LHCN-M2 (cell line): ENCODE results near the gene ABL2. TPM values are rescaled to one million over a fixed set of nuclear protein-coding genes. Genes with fewer than 3 reads are reported as not detected.
"Not testable (repeated sequence)": the region's sequence is repeated elsewhere in the genome, so short reads cannot be mapped to it uniquely, and the experiment has no call there.

Experiments
- DNase-seq: peaks from one replicate; pipeline ENCODE4 v3.0.0-alpha.2; 2012; ENCODE audit warnings: low read depth
- total RNA-seq: library from RNA; depleted of rRNA; stranded (reverse); fragments of >200 nt; gene quantifications from 2 replicates; pipeline ENCODE4 v1.2.3, GENCODE V29; 2014

ABL2 gene
- total RNA-seq, 1 experiment from 2014 or later, result 61.8 TPM

DNA sequence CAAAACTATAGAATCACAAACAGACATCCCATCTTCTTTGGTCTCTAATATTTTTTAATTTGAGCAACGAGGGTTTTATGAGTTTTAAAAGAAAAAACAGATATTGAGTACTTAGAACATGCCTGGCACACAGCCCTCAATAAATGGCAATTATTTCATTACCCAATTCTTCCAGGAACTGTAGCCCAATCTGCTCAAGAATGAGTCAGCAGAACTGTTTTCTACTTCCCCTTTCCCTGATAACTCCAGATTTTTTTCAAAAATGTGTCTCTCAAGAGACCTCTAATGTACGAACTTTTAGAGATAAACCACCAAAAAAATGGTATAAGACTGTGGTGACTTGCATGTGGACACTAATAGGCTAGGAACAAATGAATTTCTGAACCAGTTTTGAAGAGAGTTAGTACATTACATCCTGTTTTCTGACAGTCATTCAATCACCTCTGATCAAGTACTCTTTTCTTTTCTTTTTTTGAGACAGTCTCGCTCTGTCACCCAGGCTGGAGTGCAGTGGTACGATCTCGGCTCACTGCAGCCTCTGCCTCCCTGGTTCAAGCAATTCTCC, 11.5 kb downstream of the ABL2 start:
- peak; percentile 46 for DNase-seq

DNA sequence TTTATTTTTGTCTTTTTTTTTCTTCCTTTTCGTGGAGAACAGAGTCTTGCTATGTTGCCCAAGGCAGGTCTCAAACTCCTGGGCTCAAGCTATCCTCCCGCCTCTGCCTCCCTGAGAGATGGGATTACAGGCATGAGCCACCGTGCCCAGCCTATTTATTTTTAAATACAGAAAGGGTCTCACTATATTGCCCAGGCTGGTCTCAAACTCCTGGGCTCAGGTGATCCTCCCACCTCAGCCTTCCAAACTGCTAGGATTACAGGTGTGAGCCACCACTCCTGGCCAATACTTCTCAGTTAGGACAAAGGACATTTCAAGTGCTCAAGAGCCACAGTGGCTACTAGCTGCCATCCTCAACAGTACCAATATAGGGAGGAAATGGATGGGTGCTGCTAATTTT, 16.2 kb downstream of the ABL2 start:
- not testable (repeated sequence) for DNase-seq

DNA sequence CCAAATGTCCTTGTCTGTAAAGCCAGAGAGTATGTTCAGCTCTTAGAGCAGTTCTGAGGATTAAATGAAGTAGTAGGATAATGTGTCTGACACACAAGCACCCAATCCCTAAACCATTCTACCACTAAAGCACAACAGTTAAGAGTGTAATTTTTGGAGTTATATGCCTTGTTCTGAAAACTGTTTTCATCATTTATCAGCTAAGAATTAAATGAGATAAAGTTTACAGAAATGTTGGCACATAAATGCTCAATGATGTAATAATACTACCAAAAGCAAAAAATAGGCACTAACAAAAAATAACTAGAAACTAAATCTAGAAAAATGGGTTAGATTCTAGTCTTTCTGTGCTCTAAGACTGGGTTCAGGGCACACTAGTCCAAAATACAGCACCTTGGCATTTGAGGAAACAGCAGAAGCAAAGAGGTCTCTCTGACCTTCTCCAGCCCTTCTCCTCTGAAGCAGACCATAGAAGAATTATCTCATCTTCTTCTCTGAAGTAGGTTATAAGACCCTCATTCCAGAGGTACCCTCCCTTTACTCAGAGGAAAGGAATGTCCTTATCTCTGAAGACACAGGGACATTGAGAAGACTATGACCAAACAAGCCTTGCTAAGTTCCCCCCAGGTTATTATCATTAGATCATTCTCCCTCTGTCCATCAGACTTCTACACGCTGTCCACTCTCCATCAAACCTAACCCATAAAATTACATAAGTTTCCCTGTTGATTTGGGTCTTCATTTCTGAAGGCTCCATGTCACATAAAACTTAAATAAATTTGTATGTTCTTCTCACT, 20.6 kb downstream of the ABL2 start:
- DNase-seq, result no peak

DNA sequence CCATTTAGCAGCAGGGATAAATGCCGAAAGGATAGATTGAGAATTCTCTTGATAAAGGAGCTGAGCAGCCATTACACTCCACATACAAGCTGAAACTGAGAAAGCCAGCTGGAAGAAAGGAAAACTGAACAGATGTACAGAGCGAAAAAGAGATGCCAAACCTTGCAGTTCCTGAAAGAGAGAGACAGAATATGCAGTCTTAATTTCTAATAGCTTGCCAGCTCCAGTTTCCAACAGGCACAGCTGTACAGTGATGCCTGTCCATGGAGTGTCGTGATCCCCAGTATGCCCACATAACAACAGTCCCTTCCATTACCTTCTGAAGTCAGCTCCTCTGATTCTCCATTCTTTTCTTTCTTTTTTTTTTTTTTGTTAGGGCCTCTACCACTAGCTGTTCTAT, 22.7 kb downstream of the ABL2 start:
- DNase-seq, result peak; percentile 7

DNA sequence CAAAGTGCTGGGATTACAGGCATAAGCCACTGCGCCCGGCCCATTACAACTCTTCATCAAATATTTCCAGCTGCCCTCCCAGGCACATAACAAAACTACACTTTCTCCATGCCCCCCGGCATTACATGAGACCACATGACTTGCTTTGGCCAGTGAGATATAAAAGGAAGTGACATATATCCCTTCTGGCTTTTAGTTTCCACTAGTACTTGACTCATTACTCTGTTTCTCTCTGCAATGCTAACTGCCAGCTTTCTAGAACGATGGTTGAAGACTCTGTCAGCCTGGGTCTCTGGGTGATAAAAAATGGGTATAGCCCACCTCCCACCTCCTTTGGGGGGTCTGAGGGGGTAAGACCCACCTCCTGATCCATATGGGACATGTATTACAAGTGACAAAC, 24.2 kb downstream of the ABL2 start:
- no peak for DNase-seq

DNA sequence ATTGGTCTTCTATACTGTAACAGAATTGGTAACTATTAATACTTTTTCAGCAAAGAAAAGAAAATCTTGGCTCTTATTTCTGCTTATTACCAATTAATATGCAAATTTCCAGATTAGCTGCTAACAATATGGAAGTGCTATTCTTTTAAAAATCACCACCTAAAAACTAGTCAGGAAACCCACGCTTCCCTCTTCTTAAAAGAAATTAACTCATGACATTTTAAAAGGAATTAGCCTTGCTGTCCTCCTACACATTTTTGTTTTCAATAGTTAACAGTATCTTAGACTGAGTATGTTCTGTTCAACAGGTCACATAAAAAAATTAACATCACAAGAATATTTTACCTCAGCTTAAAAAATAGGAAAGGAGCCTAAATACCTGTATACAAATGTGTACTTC, 27.3 kb downstream of the ABL2 start:
- DNase-seq, result no peak

DNA sequence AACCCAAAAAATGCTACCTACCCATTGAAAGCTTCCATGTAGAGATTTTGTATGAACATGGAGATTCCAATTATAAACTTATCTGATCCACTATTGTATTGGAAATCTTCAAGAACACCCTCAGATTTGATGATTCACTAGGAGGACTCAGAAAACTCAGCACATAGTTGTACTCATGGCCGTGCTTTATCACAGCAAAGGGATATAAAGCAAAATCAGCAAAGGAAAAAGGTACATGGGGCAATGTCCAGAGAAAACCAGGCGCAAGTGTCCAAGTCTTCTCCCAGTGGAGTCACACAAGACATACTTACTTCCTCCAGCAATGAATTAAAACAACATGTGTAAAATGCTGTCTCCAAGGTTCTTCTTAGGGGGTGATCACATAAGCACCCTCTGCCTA, 28.9 kb downstream of the ABL2 start:
- no peak for DNase-seq

DNA sequence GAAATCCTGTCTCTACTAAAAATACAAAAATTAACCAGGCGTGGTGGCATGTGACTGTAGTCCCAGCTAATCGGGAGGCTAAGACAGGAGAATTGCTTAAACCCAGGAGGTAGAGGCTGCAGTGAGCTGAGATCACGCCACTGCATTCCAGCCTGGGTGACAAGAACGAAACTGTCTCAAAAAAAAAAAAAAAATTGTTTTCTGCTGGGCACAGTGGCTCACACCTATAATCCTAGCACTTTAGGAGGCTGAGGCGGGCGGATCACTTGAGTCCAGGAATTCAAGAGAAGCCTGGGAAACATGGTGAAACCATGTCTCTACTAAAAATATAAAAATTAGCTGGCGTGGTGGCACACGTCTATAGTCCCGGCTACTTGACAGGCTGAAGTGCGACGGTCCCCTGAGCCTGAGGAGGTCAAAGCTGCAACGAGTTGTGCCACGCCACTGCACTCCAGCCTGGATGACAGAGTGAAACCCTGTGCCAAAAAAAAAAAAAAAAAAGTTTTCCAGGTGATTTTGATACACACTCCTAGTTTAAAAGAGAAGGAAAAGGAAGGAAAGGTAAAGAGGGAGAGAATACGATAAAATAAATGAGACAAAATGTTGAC, 31.7 kb downstream of the ABL2 start:
- no peak for DNase-seq

DNA sequence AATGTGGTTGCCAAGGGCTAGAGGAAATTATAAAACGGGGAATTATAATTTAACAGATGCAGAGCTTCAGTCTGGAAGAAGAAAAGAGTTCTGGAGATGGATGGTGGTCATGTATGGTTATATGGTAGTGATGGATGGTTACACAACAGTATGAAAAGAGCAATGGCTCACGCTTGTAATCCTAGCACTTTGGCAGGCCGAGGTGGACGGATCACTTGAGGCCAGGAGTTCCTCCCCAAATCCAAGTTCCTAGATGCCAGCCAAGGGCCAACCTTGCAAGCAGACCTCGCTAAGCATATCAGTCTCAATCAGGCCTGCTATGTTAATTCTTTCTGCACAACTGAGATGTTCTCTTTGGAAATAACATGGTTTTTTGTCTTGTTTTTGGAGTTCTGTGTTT, 33.6 kb downstream of the ABL2 start:
- not testable (repeated sequence) for DNase-seq

DNA sequence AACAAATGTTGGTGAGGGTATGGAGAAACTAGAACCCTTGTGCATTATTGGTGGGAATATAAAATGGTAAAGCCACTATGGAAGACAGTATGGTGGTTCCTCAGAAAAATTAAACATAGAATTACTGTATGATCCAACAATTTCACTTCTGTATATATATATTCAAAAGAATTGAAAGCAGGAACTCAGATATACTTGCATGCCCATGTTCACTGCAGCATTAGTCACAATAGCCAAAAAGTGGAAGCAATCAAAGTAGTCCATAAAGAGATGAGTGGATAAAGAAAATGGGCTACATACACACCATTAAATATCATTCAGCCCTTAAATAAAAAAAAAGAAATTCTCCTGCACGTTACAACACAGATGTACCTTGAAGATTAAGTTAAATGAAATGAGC, 34.1 kb downstream of the ABL2 start:
- DNase-seq, result no peak

DNA sequence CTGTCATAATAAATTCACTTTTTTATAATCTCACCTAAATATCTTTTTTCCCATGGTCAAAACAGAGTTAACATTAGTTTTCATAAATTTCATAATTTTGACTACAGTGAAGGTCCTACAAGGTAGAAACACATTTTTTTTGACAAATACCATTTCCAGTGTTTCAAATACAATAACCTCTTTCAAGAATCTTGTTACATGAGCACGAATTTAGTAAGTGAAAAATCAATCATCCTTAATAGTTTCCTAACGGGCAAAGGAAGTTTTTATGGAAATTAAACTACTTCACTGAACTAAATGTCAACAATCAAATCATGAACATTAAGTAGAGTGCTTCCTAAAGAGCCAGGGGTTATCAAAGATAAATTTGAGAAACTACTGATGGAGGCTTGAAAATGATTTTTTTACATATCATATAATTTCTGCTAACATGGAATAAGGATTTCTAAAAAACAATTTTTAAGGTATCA, 35.4 kb downstream of the ABL2 start:
- no peak for DNase-seq

DNA sequence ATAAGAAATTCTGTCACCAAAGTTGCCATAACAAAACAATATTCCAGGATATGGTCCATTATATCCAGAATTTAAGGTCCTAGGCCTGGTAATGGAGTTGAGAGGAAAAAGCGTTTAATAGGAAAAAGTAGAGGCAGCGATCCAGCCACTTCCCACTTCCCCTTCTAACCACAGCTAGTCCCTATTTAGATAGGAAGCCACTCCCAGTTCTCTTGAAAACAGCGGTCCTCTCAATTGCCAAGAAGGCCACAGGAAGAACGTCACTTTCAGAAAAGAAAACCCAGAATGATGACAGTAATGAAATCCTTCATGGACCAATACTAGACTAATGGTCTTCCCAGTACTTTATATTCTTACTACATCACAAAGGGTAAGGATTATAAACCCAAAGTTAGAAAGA, 38.6 kb downstream of the ABL2 start:
- DNase-seq, result no peak

DNA sequence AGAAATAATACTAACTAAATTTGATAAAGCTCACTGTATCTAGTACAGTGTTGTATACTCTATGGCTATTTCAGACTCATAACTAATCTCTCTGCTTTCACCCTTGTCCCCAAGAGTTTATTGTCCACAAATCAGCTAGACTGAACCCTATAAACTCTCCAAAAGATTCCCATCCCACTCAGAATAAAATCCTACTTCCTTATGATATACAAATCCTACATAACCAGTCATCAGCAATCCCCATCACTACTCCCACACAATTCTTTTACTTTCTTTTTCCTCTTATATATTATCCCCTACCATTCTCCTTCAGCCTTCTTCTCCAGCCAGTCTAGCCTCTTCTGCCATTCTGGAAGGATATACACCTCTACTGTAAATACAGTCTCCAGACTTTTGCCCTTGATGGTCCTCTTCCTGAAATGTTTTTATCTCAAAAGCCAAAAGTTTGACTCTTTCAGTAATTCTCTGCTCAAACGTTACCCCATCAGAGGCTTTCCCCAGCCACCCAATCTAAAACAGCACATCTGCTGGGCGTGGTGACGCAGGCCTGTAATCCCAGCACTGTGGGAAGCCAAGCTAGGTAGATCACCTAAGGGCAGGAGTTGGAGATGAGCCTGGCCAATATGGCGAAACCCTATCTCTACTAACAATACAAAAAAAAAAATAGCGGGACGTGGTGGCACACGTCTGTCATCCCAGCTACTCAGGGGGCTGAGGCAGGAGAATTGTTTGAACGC, 41.6 kb downstream of the ABL2 start:
- DNase-seq, result no peak

DNA sequence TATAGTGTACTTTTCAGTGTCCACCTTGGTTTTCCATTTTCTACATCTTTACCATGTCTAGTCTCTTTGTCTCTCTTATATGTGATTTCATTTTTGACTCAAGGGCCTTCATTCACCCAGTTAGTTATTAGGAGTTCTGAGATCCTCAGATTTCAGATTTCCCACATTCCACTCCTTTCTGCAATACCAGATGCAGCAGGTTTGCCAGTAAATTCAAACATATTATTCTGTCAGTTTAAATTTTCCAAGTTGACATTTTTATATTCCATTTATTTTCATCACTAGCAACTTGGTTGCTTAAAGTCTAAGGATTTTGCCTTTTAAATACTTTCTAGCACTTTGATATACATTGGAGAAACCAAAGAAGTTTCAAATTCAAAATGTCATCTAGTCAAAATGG, 42.4 kb downstream of the ABL2 start:
- DNase-seq, result no peak

DNA sequence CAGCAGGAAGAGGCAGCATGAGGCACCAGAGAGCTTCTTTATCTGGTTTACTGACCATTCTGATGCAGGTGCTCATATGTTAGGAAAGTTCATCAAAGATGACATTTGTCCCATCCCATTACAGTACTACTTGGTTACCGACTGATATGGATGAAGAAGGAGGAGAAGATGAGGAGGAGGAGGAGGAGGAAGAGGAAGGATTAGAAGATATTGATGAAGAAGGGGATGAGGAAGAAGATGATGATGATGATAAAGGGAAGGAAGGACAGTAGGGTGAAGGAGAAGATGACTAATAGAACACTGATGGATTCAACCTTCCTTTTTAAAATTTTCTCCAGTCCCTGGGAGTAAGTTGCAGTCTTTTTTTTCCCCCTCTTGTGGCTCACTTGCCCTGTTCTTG, 45.1 kb downstream of the ABL2 start:
- DNase-seq, result no peak

DNA sequence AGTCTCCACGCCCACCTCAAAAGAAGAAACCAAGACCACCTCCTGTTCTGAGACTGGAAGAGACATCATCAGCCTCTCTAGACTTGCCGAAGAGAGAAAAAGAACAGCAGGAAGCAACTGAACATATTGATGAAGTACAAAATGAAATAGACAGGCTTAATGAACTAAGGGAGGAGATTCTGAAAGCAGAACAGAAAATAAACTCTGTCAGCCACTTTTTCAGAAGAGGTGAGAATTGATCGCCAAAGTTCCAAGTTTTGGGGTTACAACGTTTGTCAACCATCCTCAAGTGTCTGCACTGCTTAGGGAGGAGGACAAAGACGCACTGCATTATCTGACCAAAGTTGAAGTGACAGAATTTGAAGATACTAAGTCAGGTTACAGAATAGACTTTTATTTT, 45.6 kb downstream of the ABL2 start:
- no peak for DNase-seq

DNA sequence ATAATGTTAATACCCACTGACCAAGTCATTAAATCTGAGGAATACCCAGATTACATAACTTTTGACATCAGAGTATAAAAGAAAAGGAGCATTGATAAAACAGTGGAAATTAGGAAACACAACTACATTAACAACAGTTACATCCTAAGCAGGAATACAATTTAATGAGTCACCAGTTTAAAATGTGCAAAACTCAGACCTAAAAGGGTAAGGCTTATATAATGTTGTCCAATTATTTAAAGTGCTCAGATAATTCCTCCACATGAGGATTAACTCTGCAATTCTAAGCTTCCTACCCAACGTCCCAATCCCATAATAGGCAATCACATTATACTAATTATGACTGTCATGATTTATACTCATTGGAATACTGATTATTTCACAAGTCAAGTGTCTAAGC, 50.5 kb downstream of the ABL2 start:
- peak; percentile 48 for DNase-seq

DNA sequence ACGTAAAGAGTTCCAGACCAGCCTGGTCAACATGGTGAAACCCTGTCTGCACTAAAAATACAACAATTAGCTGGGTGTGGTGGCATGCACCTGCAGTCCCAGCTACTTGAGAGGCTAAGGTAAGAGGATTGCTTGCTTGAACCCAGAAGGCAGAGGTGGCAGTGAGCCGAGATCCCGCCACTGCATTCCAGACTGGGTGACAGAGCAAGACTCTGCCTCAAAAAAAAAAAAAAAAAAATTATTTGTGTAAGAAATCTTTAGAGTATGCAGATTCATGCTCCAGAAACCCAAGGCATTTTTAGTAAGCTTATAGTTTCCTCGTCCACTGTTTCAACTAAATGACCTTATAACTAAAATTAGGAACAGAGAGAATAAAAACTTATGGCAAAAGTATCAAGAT, 51.3 kb downstream of the ABL2 start:
- no peak for DNase-seq

DNA sequence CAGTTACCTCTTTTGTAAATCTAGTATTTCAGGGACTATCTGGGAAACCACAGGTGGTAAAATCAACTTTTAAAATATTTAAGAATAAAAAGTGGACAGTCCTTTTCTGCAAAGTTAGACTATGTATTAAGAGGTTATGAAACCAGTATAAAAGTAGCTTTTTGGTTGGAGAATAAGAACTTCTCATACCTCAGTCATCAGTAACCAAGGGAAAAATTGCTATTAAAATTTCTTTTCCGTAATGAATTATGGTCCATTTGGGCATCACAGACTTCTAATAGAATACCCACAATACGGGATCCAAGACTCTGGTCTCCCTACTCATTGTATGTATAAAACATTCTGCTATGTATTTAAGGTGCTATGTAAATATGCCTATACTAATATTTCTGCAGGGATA, 51.9 kb downstream of the ABL2 start:
- no peak for DNase-seq

DNA sequence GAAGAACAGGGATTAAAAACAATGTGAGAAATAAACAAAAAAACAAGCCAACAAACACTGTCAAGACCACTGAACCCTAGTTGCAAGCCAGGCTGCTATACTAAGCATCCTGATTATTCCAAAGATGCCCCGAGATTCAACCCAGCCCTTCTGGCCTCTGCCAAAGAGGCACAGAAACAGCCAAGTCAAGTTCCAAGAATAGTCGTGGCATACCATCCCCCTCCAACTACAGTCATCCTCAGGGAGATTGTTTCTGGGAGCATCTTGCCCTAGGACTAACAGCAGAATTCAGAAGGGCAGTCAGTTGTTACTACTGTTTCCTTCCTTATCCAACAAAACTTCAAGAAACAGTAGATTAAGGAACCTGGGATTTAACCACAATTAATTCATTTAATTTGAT, 52.3 kb downstream of the ABL2 start:
- DNase-seq, result peak; percentile 44

DNA sequence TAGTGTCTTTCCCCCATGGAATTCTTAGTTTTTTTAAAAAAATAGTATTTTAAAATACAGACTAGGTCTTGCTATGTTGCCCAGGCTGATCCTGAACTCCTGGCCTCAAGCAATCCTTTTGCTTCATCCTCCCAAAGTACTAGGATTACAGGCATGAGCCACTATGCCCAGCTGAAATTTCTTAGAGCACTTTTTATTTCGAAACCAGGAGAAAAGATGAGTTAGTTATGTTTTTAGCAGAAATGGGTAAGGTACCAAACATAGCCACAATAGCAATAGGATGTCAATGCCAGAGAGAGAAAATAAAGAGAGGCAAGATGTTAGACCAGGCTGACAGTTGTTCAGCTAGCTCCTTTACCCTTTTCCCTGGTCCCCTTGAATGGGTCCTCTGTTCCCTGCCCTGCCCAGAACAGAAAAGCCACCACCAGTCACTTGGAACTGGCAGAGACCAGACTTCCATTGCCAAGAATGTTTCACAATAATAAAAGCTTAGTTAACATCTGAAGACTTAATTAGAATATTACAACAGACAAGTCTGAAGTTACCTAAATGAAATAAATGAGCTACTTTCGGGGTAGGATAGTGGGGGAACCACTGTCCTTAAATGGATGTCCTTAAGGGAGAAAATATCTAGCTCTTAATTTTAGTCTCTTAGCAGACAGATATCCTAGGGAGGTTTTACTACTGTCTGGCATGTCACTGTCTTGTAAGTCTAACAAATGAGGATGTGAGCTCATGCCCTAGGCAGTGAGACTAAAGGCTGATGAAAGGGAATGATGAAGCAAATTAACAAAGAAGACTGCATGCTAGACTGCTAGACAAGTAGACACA, 54.3 kb downstream of the ABL2 start:
- DNase-seq, result peak; percentile 42

DNA sequence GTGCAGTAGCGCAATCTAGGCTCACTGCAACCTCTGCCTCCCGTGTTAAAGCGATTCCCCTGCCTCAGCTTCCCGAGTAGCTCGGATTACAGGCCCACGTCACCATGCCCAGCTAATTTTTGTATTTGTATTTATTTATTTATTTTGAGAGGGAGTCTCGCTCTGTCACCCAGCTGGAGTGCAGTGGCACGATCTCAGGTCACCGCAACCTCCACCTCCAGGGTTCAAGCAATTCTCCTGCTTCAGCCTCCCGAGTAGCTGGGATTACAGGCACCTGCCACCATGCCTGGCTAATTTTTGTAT, 59.1 kb downstream of the ABL2 start:
- not testable (repeated sequence) for DNase-seq
